ENCODE measurements around the gene PIK3R2.
"Not testable (repeated sequence)": the region's sequence is repeated elsewhere in the genome, so short reads cannot be mapped to it uniquely, and the experiment has no call there.

The PIK3R2 gene

DNA sequence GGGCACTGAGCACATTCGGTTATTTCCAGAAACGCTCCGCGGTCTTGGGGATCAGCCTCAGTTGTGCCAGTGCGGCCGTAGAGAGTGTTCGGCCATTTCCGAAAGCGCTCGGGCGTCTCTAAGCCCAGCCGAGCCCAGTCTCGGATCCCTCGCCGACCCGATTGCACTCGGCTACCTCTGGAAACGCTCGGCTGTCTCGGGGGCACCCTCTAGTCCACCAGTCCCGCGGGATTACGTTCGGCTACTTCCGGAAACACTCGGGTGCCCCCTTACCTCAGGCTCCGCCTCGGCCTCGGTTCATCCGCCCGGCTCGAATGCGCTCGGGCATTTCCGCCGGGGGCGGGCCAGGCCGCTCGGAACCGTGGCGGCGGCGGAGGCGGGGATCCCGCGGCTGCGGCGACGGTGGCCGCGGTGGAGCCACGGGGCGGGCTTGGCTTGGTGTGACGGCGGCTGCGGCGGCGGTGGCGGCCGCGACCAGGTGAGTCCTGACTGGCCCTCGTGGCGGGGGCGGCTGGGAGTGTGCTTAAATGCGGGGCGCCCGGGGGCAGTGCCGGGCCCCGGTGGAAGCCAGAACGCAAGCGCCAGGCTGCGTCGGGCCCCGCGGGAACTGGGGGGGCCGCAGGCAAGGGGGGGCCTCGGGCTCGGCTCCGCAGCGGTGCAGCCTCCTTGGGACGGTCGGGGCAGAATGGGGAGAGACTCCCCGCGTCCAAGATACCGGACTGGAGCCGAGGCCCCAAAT is at the start of gene PIK3R2:
Gene PIK3R2 (plus strand): TSS at position 347 of the 739 bp plus-strand sequence. CDS start 2,717 bp downstream, outside the sequence.
- peak; percentile 96 to 99 (median 98) for DNase-seq

DNA sequence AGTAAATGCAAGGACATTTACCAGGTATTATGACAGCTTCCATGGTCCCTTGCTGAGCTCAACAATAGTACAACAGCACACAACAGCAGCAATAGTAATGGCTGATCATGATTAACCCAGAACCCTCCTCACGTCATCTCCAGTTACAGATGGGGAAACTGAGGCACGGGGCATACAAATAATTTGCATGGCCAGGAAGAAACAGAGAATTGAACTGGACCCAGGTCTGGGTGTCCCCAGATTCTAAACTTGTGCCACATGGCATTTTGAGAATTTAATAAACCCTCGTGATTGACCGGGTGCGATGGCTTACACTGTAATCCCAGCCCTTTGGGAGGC is 48.2 kb upstream of the PIK3R2 start:
- DNase-seq = no peak

DNA sequence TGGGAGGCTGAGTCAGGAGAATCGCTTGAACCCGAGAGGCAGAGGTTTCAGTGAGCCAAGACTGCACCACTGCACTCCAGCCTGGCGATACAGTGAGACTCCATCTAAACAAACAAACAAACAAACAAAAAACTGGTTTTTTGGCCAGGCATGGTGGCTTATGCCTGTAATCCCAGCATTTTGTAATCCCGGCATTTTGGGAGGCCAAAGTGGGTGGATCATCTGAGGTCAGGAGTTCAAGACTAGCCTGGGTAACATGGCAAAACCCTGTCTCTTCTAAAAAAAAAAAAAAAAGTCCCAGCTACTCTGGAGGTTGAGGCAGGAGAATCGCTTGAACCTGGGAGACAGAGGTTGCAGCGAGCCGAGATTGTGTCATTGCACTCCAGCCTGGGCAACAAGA is 47.7 kb upstream of the PIK3R2 start:
- DNase-seq = not testable (repeated sequence)

DNA sequence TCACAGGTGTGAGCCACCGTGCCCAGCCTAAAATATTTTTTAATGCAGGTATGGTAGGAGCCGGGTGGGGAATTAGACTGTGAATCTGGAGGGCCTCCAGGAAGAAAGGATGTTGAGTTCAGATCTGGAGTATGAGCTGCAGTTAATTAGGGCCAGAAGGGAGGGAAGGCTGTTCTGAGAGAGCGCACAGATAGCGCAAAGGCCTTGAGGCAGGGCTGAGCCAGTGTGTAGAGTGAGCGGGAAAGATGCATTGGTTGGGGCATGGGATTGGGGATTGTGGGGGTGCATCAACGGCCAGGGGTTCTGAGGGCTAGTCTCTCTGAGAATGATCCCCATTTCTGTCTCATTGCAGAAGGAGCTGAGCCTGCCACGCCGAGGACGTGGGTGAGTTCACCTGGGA is 45.7 kb upstream of the PIK3R2 start:
- no peak for DNase-seq

DNA sequence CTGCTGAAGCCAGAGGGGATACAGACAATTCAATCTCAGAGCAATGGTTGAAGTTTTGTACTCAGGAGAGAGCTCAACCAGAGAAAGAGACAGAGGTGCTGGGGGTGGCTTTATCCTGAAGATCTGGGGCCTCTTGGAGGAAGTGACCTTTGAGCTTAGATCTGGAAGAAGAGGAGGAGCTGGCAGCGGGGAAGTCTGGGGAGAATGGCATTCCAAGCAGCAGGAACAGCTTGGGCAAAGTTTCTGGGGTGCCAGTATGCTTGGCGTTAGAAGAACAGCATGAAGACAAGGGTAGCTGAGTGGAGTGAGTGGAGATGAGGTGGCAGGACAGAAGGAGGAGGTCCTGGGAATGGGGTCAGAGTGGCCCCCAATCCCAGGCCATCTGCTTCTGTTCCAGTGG is 44.1 kb upstream of the PIK3R2 start:
- DNase-seq = no peak

DNA sequence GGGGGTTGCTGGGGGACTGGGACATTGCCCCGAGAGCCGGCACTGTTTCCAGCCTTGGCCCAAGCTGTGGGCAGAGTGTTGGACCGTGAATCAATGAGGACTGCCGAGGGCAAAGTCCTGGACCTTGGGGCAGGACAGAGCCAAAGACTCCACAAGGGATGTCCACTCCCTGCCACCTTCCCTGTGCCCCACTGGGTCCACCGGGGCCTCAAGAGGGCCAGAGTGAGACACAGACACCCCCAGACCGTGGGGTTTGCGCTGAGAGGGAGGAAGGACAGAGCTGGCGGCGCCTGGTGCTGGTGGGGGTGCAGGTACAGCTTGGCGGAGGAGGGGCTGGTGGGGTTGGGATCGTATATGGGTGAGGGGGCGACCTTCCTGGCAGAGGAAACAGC is 43.6 kb upstream of the PIK3R2 start:
- DNase-seq = no peak

DNA sequence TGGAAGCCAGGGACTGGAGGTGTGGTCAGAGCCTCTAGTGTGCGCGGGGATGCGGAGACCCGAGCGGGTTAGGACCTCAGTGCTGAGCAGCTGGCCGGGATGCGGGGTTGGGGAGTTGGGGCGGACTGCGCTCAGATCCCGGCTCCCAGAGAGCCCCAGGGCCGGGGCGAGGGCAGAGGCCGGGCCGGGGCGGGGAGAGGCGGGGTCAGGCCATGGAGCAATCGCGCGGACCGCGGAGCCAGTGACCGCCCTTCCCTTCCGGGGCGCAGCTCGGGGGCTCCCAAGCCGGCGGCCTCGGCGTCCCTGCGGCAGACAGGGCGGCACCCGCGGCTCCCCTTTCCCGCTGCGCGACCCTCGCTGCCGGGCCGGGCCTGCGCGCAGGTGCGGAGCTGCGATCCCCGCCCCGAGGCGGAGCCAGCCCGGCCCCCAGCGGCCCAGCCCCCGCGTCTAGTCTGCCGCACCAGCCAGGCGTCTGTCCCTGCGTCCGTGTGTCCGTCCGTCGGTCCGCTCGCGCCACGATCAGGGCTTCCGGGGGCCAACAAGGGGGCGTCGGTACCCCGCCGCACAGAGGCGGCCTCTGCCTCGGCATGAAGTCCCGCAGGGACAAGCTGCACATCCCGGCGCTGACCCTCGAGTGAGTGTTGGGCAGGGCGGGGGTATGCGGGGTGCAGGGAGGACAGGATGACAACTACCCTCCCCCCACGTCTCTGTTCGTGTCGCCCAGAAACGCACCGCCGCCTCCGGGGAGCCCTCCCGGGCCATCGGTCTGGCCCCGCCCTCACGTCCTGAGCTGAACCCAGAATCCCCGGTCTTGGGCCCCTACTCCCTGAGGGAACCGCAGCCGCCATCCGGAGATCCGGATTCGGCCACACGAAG is 43.0 kb upstream of the PIK3R2 start:
- peak in 2 of 4 experiments; percentile 14 to 50 for DNase-seq

DNA sequence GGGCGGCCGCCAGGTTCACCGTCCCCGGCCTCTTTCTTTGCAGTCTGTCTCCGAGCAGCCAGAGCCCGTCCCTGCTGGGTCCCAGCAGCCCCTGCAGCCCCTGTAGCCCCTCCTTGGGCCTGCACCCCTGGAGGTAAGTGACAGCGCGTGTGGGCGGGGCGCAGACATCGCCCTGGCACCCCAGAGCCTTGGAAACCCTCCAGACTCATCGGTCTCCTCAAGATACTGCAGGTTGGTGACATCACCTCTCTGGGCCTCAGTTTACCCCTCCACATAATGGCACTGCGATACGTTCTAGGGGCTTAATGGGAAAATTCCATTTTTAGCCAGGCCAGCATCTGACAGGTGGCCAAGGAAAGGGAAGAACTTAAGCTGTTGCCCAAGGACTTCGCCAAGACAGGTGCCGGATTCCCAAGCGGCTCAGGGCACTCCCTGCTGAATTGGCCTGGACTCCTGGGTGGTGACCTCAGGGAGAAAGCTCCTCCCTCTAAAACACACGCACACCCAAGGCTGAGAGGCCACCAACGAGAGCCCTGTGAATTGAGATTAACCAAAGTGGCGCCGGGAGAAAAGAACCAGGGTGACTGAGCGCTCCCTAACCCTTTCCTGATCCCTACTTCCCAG is 42.2 kb upstream of the PIK3R2 start:
- no peak for DNase-seq

DNA sequence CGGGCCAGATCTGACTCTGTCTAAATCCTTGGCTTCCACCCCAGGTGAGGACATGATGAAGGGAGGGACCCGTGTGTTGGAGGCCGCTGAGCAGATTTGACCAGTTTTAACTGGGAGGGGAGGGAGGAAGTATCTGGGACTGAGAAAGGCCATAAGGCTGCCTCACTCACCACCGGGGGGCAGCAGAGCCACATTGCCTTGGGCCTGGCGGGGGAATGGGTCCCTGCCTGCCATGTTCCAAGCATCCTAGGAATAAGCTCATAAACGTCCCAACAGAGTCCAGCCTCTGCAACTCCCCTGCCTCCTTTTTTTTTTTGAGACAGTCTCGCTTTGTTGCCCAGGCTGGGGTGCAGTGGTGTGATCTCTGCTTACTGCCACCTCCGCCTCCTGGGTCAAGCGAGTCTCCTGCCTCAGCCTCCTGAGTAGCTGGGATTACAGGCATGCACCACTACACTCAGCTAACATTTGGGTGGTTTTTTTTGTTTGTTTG is 39.9 kb upstream of the PIK3R2 start:
- peak; percentile 38 to 74 (median 60) for DNase-seq

DNA sequence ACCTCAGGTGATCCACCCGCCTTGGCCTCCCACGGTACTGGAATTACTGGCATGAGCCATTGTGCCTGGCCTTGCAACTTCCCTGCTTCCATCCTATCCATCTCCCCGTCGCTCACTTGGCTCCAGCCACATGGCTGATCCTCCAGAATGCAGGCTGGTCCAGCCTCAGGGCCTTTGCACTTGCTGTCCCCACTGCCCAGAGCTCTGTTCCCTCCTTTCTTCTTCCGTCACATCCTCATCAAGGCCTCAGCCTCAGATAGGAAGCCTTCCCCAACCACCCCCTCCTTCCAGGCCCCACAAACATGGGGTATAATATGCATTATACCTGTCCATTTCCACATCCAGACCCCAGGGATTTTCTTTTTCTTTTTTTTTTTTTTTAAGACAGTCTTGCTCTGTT is 39.1 kb upstream of the PIK3R2 start:
- DNase-seq = no peak

DNA sequence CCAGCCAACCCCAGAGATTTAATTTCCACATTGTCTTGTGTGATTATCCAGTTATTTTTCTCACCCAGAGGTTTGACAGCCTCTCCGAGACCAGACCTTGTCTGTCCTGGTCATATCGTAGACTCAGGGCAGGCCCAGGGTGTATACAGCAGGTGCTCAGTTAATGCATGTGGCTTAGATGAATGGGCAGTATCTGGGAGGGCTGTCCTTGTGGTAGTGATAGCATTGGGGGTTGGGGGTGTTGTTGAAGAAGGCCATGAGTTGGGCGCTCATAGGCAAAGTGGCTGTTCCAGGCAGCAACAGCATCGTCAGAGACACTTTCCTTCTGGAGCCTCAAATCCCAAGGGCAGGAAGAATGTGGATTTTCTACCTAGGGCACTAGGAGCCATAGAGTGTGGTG is 38.5 kb upstream of the PIK3R2 start:
- DNase-seq = no peak

DNA sequence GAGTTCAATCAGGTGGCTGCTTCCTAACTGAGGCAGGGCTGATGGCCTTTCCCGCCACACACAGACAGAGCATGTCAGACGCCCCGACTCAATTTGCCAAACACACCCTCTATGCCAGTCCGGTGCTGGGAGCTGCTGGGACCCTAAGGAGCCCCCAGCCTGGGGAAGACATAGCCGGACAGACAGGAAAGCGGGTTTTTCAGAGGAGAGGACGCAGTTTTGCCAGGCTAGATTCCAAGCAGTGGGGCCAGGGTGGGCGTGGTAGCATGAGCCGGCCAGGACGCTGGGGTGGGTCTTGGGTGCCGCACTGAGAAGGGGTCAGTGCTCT is 35.6 kb upstream of the PIK3R2 start:
- no peak for DNase-seq

DNA sequence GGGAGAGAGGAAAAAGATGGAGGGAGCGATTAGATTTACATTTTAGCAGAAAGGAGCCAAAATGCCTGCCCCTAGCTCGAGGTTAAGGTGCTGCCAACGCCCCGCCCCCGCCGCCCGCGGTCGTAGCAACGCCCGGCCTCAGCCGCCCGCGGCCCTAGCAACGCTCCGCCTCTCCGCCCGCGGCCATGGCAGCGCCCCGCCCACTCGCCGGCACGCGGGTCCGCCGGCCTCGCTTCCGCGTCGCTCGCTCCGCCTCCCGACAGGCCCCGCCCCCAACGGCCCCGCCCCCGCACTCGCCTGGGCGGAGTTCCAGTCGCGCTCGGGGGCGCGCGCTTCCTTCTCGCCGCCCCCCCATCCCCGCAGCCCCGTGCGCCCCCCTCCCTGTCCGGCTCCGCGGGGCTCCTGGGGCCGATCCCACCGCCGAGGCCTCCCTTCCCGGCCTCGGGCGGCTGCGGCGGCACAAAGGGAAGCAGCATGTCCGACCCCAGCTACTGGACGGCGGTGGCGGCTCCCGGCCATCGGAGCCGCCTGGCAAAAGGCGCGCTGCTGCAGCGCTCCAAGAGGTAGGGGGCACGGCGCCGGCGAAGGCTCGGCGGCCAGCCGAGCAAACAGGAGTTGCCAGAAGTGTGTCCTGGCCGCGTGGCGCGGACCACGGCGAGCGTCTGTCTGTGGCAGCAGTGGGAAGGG is 35.1 kb upstream of the PIK3R2 start:
- peak; percentile 89 to 97 (median 93) for DNase-seq

DNA sequence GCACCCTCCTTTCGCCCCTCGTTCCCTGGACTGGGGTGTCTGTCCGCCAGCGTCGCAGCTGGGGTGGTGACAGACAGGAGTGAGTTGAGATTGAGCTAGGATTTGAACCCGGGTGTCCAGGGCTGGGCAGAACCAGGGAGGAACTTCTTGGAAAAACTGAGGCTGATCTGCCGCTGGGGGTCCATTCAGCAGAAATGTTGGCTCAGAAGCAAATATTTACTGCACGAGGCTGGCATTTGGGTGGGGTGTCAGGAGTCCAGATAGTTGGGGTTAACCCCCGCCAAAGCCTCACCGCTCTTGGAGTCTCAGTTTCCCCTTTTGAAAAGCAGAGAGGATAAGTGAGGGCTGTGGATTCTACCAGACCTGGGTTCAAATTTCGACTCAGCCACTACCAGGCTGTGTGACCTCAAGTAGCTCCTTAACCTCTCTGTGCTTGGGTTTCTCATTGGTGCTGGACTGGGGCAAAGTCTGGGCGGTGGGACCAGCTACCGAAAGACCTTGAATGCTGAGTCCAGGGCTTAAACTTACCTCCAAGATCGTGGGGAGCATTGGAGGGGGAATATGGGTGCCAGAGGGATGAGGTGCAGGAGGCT is 34.4 kb upstream of the PIK3R2 start:
- DNase-seq = no peak

DNA sequence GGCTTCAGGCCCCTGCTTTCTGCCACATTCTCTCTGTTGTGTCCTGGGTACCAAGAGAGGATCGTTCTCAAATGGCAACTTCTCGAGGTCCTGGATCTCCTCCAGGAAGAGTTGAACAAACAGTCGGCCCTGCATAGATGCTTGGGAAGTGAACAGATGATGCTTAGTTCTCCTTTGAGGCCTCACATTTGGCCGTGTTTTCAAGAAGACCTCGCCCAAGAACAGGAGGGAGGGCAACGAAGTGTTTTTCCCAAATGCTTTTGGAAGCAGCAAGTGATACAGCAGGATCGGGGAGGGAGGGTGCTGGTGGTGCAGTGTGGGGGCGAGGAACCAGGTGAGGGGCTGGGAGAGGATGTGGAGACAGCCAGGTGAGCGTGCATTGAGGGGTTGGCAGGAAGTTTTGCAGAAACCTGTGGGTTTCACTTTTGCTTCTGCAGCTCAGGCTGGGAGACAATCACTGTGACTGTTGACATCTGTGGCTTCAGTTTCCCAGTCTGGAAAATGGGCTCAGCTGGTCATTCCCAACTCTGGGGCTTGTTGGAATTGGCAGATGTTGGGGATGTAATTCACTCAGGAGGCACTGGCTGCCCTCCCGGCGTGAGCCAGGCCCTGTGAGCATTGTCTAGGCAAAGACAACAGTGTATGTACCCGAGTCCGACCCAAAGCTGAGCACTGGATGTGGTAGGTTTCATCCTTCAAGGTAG is 33.8 kb upstream of the PIK3R2 start:
- DNase-seq = peak in 2 of 4 experiments; percentile 24 to 42

DNA sequence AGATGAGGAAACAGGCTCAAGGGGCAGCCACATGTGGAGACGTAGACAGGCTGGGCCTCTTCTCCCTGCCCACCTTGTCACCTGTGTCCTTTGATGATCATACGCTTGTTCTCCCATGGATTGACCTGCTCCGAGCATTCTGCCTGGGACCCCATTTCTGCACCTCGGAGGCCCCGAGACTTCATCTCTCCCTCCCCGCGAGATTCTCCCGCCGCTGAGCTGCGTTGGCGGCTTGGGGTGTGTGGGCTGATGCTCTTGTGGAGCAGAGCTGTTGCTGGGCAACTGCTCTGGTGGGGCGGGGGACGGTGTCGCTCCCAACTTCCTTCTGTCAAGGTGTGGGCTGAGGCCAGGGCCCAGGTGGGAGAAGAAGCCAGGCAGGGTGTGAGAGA is 33.3 kb upstream of the PIK3R2 start:
- DNase-seq = peak in 3 of 4 experiments; percentile 5 to 46 (median 14)

DNA sequence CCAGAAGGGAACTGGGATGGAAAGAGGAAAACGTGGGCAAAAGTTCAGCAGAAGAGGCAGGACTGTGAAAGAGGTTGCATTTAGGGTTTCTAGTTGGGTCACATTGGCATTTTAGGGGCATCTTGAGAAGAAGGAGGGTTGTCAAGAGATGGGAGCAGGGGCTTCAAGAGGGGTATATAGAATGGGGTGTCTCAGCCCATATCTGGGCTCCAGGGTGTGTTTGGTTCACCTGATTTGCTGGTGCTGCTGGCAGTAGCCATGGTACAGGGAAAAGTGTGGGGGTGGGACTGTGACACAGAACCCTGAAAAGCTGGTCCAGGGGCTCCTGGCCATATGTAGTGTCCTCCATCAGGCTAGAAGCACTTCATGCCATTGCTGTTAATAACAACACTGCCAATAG is 32.8 kb upstream of the PIK3R2 start:
- no peak for DNase-seq

DNA sequence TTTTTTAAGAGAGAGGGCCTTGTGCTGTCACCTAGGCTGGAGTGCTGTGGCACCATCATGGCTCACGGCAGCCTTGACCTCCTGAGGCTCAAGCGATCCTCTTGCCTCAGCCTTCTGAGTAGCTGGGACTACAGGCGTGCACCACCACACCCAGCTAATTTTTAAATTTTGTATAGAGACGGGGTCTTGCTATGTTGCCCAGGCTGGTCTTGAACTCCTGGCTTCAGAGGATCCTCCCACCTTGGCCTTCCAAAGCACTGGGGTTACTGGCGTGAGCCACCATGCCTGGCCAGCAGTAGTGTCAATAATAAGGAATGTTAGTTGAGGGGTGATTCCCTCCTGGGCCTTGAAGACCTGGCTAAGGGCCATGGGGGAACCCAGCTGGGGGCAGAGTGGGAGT is 31.8 kb upstream of the PIK3R2 start:
- DNase-seq = no peak

DNA sequence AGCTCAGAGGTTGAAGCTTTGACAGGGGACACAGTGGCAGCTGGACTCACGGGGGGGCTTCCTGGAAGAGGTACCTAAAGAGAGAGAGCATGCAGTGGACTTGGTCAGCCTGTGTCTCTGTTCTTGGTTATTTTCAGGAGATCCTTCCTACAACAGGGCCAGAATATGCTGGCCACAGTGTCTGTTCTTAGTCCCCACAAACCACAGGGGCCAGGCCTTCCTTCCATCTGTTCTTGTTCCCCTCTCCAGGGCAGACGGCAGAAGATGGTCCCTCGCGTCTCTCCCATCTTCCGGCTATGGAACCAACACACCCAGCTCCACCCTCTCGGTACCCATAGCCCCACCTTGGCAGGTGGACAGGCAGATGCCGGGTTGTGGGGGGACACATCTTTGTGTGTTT is 30.5 kb upstream of the PIK3R2 start:
- DNase-seq = no peak

DNA sequence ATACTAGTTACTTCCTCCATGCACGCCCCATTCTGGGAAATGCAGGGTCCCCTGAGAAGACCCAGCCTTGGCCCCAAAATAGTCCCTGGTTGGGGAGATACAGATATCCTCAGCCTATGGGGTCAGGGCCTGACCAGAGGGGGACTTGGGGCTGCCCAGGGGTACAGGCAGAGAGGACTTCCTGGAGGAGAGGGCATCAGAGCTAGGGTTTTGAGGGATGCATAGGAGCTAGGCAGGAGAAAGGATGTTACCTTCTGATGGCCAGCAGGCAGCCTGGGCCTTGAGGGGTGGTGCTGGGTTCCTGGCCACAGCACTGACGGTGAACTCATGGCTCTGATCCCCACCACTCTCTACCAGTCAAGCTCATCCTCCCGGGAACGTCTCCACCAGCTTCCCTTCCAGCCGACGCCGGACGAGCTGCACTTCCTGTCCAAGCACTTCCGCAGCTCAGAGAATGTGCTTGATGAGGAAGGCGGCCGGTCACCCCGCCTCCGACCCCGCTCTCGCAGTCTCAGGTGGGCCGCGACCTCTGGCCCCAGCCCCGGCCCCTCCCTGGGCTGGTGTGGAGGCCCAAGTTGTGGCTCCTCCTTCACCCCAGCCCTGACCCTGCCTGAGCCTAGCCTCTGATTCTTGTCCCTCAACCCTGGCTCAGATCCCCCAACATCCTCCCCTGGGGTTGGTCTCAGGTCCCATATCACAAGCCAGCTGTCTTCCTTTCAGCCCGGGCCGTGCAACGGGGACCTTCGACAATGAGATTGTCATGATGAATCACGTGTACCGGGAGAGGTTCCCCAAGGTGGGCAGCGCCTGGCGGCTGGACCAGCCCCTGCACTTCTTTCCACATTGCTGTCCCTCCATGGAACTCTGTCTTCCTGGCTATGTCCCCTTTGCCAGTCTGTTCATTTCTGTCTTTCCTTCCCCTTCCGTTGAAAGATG is 29.8 kb upstream of the PIK3R2 start:
- DNase-seq = no peak

DNA sequence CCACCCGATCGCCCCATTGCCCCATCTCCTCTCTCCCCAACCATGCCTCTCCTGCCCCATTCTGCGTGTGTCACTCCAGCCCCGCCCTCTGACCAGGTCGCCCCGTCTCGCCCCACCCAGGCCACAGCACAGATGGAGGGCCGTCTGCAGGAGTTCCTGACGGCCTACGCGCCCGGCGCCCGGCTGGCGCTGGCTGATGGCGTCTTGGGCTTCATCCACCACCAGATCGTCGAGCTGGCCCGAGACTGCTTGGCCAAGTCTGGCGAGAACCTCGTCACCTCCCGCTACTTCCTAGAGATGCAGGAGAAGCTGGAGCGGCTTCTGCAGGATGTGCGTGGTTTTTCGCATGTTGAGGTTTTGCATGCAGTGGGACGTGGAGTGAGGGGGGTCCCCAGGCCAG is 29.1 kb upstream of the PIK3R2 start:
- no peak for DNase-seq
